Fibroblast of skin of right quadriceps (primary cell): ENCODE results near the gene MT1A.
"Not testable (repeated sequence)": the region's sequence is repeated elsewhere in the genome, so short reads cannot be mapped to it uniquely, and the experiment has no call there.

Source experiments
- DNase-seq: peaks from one replicate; pipeline ENCODE4 v3.0.0-alpha.2; 2013

Gene MT1A

GRCh38 chr16:56610609-56611111 lies 27.8 kb upstream of the MT1A start:
- peak; percentile 28 for DNase-seq

- DNase-seq: no peak
Observed at GRCh38 chr16:56611281-56611833, 27.1 kb upstream of the MT1A start.

DNA sequence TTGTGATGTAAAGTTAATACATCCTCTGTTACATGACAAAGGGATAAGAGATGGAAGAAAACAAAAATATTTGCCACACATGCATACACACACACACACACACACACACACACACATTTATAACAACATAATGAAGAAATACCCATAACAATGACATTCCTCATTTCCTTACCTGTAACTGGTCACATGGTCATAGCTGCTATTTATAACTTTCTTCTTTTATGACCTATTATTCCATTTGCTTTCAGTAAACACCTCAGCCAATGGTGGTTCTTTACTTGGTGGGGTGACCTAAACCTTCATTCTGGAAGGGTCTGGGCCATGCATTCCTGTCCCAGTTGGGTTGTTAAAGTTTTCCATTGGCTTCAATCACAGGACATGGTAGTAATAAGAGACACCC lies 24.8 kb upstream of the MT1A start:
- no peak for DNase-seq

- peak; percentile 78 for DNase-seq
Observed at GRCh38 chr16:56614549-56614991, 23.9 kb upstream of the MT1A start.

DNA sequence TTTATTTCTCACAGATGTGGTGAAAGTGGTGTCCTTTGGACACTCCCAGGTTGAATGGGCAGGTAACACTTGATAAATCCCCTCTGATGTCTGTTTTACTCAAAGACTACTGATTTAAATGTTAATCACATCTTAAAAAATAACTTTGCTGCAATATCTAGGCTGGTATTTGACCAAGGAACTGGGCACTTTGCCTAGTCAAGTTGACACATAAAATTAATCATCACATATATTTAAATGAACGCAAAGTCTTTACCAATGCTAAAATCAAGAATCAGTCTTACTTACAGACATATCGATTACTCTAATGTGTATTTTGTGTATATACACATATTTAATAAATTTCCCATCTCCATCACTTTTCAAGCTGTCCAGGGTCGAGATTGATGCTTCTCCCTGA lies 23.1 kb upstream of the MT1A start:
- DNase-seq: peak; percentile 48

GRCh38 chr16:56616608-56617211 lies 21.8 kb upstream of the MT1A start:
- DNase-seq: no peak

GRCh38 chr16:56617212-56618085 lies 21.0 kb upstream of the MT1A start:
- peak; percentile 51 for DNase-seq

DNA sequence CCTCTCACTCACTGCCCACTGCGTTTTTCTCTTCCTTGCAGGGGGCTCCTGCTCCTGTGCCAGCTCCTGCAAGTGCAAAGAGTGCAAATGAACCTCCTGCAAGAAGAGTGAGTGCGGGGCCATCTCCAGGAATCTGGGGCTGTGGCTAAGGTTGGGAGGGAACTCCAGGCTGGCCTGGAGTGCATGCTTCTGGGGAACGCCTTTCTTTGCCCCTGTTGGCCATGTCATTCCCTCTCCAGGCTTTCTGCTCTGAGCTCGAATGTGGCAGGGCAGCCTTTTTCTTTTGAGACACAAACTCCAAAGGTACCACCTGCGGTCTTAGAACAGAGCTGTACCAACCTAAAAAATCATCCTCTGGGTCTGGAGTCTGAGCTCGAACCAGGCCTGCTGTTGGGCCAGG lies 20.3 kb upstream of the MT1A start:
- no peak for DNase-seq

GRCh38 chr16:56620339-56620897 lies 18.0 kb upstream of the MT1A start:
- DNase-seq: no peak

DNA sequence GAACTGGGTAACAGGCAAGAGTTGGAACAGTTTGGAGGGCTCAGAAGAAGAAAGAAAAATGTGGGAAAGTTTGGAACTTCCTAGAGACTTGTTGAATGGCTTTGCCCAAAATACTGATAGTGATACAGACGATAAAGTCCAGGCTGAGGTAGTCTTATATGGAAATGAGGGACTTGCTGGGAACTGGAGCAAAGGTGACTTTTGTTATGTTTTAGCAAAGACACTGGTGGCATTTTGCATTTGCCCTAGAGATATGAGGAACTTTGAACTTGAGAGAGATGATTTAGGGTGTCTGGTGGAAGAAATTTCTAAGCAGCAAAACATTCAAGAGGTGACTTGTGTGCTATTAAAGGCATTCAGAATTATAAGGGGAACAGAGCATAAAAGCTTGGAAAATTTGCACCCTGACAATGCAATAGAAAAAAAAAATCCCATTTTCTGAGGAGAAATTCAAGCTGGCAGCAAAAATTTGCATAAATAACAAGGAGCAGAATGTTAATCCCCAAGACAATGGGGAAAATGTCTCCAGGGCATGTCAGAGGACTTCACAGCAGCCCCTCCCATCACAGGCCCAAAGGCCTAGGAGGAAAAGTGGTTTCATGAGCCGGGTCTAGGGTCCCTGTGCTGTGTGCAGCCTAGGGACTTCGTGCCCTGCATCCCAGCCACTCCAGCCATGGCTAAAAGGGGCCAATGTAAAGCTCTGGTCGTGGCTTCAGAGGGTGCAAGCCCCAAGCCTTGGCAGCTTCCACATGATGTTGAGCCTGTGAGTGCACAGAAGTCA lies 16.6 kb upstream of the MT1A start:
- DNase-seq: not testable (repeated sequence)

DNA sequence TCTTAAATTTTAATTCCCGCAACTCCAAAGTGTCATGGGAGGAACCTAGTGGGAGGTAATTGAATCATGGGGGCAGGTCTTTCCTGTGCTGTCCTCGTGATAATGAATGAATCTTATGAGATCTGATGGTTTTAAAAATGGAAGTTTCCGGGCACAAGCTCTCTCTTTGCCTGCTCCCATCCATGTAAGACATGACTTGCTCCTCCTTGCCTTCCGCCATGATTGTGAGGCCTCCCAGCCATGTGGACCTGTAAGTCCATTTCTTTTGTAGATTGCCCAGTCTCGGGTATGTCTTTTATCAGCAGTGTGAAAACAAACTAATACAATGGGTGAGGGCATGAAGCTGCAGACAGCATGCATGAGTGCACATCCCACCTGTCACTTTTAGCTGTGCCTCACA lies 15.3 kb upstream of the MT1A start:
- DNase-seq: not testable (repeated sequence)

GRCh38 chr16:56623637-56624036 lies 14.8 kb upstream of the MT1A start:
- DNase-seq: no peak

DNA sequence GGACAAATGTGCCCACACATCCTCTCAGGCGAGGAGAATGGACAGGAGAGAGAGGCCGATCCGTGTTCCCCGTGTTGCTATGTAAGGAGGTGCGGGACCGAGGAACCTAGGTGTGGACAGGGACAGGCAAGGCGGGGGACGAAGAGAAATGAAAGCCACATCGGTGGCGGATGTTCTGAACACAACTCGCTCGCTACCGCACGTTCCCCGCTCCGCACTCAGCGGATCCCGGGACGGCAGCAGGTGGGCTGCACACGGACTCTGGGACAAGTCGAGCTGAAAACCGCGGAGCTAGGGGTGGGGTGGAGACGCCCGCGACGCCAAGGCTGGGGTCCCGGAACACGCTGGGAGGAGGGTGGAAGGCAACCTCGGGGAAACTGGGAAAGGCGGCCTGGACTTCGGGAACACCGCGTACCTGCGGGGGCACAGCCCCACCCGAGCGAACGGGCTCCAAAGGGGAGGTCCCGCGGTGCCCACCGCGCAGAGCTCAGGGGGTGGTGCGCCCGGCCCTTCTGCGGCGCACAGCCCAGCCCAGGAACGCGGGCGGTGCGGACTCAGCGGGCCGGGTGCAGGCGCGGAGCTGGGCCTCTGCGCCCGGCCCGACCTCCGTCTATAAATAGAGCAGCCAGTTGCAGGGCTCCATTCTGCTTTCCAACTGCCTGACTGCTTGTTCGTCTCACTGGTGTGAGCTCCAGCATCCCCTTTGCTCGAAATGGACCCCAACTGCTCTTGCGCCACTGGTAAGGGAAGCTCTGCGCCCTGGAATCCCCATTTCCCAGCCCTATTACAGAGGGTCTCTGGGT lies 13.1 kb upstream of the MT1A start, which contains the start of gene MT1E:
Gene MT1E (plus strand): TSS at position 642 of the 803 bp plus-strand sequence. CDS start 71 bp downstream, at position 713.
- DNase-seq: peak; percentile 84

DNA sequence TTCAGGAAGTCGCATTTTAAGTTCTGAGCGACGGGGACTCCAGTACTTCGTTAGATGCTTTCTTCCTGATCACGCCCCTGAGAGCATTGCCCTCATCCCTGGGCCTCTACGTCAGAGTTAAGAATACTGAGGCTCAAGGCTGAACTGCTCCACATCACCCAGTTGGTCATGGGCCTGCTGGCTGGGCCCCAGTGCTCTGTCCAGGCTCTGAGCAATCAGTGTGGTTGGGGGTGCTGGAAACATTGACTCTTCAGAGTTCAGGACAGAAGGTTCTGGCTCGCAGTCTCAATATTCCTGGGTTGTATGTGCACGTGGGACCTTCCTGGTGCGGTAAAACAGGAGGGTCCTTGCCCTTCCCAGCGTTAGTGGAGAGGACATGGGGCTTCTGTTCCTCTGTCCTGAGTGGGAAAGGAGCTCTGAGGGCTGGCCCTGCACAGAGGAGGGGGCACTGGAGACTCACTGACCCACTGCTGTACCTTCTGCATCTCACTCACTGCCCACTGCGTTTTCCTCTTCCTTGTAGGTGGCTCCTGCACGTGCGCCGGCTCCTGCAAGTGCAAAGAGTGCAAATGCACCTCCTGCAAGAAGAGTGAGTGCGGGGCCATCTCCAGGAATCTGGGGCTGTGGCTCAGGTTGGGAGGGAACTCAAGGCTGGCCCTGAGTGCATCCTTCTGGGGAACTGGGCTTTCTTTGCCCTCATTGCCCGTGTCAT lies 12.4 kb upstream of the MT1A start:
- peak; percentile 60 for DNase-seq

- DNase-seq: no peak
Observed at GRCh38 chr16:56626685-56627084, 11.8 kb upstream of the MT1A start.

GRCh38 chr16:56628486-56629350 lies 9.7 kb upstream of the MT1A start:
- no peak for DNase-seq

- no peak for DNase-seq
Observed at GRCh38 chr16:56629531-56629930, 8.9 kb upstream of the MT1A start.

- DNase-seq: no peak
Observed at GRCh38 chr16:56630134-56630533, 8.3 kb upstream of the MT1A start.

GRCh38 chr16:56631197-56631596 lies 7.3 kb upstream of the MT1A start:
- DNase-seq: no peak

- DNase-seq: no peak
Observed at GRCh38 chr16:56631832-56632155, 6.7 kb upstream of the MT1A start.
